Hepatocyte (in vitro differentiated cells): ENCODE measurements around the gene RBM17.

Experiments used
- CTCF ChIP-seq: fragments of 200-600 bp; sonication (generic); IDR thresholded peaks from 2 replicates; pipeline ENCODE4 v1.5.1; 2016; ENCODE audit warnings: antibody characterized with exemption, mild to moderate bottlenecking; ENCODE audit not compliant: poor library complexity
- EZH2 ChIP-seq: fragments of 200-600 bp; sonication (generic); IDR thresholded peaks from 2 replicates; pipeline ENCODE4 v1.6.1; 2016; ENCODE audit warnings: antibody characterized with exemption, mild to moderate bottlenecking, borderline replicate concordance

- no peak for TF ChIP-seq CTCF
- TF ChIP-seq EZH2: no peak
These were observed 27.8 kb upstream of the RBM17 start for GRCh38 chr10:6061056-6061455.
